HCT116 (cell line): ENCODE results near the gene TFB2M. TPM values are rescaled to one million over a fixed set of nuclear protein-coding genes. Genes with fewer than 3 reads are reported as not detected.

Experiments
- ATAC-seq: fragments of 200-7000 bp; cut with Tn5 transposase; 2 replicates; pipeline ENCODE4 v1.9.1; 2020; ENCODE audit warnings: mild to moderate bottlenecking, moderate library complexity
- BruUV-seq: library from RNA; stranded (reverse); fragments of 400-500 nt; replicated peaks from 2 replicates; lab custom pipeline; 2021; lab: Mats Ljungman, UMichigan
- CTCF ChIA-PET: fragments of 300-600 bp; sonication (Branson Sonifier 250); formaldehyde crosslinking; loops from one replicate; lab custom pipeline; 2021; ENCODE audit warnings: antibody characterized with exemption; lab: Charles Lee
- POLR2A ChIA-PET: fragments of 300-600, 350-600 bp; sonication (Branson Sonifier 250); formaldehyde crosslinking; loops from one replicate; lab custom pipeline; 2021; ENCODE audit warnings: antibody characterized with exemption; lab: Charles Lee
- RAD21 ChIA-PET, 2 experiments: fragments of 300-600 bp; sonication (Branson Sonifier 250); formaldehyde crosslinking; loops; one replicate each; lab custom pipeline; 2023; ENCODE audit warnings: low total read pairs in 2 of 2; ENCODE audit not compliant: uncharacterized antibody in 2 of 2, unreplicated experiment in 2 of 2, low non-redundant PET in 1 of 2; lab: Charles Lee
- DNase-seq: peaks from one replicate; pipeline ENCODE4 v3.0.0-alpha.2; 2010; ENCODE audit warnings: low read depth, low spot score
- H2AFZ ChIP-seq: fragments of 200-600 bp; shearing (Covaris generic), sonication (generic); 2 replicates; pipeline ENCODE4 v1.6.1; 2017; ENCODE audit warnings: low read depth, mixed run types, mixed read lengths, antibody characterized with exemption, low read length; ENCODE audit not compliant: poor library complexity, severe bottlenecking
- H3K27ac ChIP-seq: 2 replicates; pipeline ENCODE4 v1.5.1; 2012; ENCODE audit warnings: low read depth, low read length
- H3K27me3 ChIP-seq: fragments of 200-600 bp; sonication (generic); 2 replicates; pipeline ENCODE4 v1.6.1; 2016; ENCODE audit warnings: mixed run types, low read length, mixed read lengths; ENCODE audit not compliant: insufficient read depth
- H3K36me3 ChIP-seq, 2 experiments: fragments of 200-500 bp in 1 of 2; fragments of 200-600 bp in 1 of 2; sonication (Bioruptor generic) in 1 of 2; sonication (generic) in 1 of 2; 2 replicates each; pipeline versions ENCODE4 v1.5.1 to v1.6.1; 2014 to 2016; ENCODE audit warnings: low read length in 2 of 2, inconsistent platforms in 1 of 2, mixed read lengths in 1 of 2, mixed run types in 1 of 2; ENCODE audit not compliant: insufficient read depth in 2 of 2, control insufficient read depth in 1 of 2
- H3K4me1 ChIP-seq, 2 experiments: fragments of 200-600 bp in 1 of 2; sonication (generic) in 1 of 2; 2 replicates each; pipeline versions ENCODE4 v1.5.1 to v1.6.1; 2012 to 2017; ENCODE audit warnings: low read length in 2 of 2, inconsistent platforms in 1 of 2, mild to moderate bottlenecking in 1 of 2, mixed read lengths in 1 of 2, mixed run types in 1 of 2, moderate library complexity in 1 of 2; ENCODE audit not compliant: insufficient read depth in 2 of 2, control insufficient read depth in 1 of 2
- H3K4me2 ChIP-seq: fragments of 200-600 bp; sonication (generic); 2 replicates; pipeline ENCODE4 v1.6.1; 2017; ENCODE audit warnings: mixed run types, low read length, mixed read lengths
- H3K4me3 ChIP-seq, 2 experiments: fragments of 200-600 bp in 1 of 2; sonication (generic) in 1 of 2; replicated peaks in 1 of 2; 2 replicates each; pipeline ENCODE4 v1.5.1; 2011 to 2016; ENCODE audit warnings: low read length in 2 of 2, control low read depth in 1 of 2, low read depth in 1 of 2, mild to moderate bottlenecking in 1 of 2, mixed read lengths in 1 of 2, mixed run types in 1 of 2
- H3K79me2 ChIP-seq: fragments of 200-600 bp; sonication (generic); 2 replicates; pipeline ENCODE4 v1.6.1; 2017; ENCODE audit warnings: mild to moderate bottlenecking, mixed run types, low read length, moderate library complexity, mixed read lengths; ENCODE audit not compliant: insufficient read depth
- H3K9ac ChIP-seq: fragments of 200-600 bp; sonication (generic); 2 replicates; pipeline ENCODE4 v1.6.1; 2016; ENCODE audit warnings: low read length, mixed read lengths
- H3K9me2 ChIP-seq: fragments of 200-600 bp; sonication (generic), shearing (Covaris generic); 2 replicates; pipeline ENCODE4 v1.6.1; 2017; ENCODE audit warnings: mixed run types, mild to moderate bottlenecking, moderate library complexity; ENCODE audit not compliant: insufficient read depth
- H3K9me3 ChIP-seq, 2 experiments: fragments of 200-500 bp in 1 of 2; fragments of 200-600 bp in 1 of 2; sonication (Bioruptor generic) in 1 of 2; sonication (generic) in 1 of 2; 2 replicates each; pipeline ENCODE4 v1.6.1; 2014 to 2017; ENCODE audit warnings: low read length in 2 of 2, mixed read lengths in 2 of 2, inconsistent platforms in 1 of 2, low read depth in 1 of 2, mild to moderate bottlenecking in 1 of 2, mixed run types in 1 of 2, moderate library complexity in 1 of 2; ENCODE audit not compliant: control insufficient read depth in 1 of 2, insufficient read depth in 1 of 2
- H4K20me1 ChIP-seq: fragments of 200-600 bp; sonication (generic), shearing (Covaris generic); 2 replicates; pipeline ENCODE4 v1.6.1; 2017; ENCODE audit warnings: mixed run types, mild to moderate bottlenecking, moderate library complexity; ENCODE audit not compliant: insufficient read depth
- CBX3 ChIP-seq: IDR thresholded peaks from 2 replicates; pipeline ENCODE4 v1.6.1; 2012; ENCODE audit warnings: low read depth
- CEBPB ChIP-seq: IDR thresholded peaks from 2 replicates; pipeline ENCODE4 v1.6.1; 2012; ENCODE audit warnings: low read depth
- EGR1 ChIP-seq: IDR thresholded peaks from 2 replicates; pipeline ENCODE4 v1.6.1; 2012; ENCODE audit warnings: low read depth
- ELF1 ChIP-seq: IDR thresholded peaks from 2 replicates; pipeline ENCODE4 v1.6.1; 2012; ENCODE audit warnings: low read depth, borderline replicate concordance
- JUND ChIP-seq: IDR thresholded peaks from 2 replicates; pipeline ENCODE4 v1.6.1; 2012
- MAX ChIP-seq: IDR thresholded peaks from 2 replicates; pipeline ENCODE4 v1.6.1; 2012
- SP1 ChIP-seq: IDR thresholded peaks from 2 replicates; pipeline ENCODE4 v1.6.1; 2012; ENCODE audit warnings: low read depth
- SRF ChIP-seq: IDR thresholded peaks from 2 replicates; pipeline ENCODE4 v1.6.1; 2012; ENCODE audit warnings: low read depth
- TCF7L2 ChIP-seq: IDR thresholded peaks from 2 replicates; pipeline ENCODE4 v1.7.0; 2011; ENCODE audit warnings: borderline replicate concordance, inconsistent platforms; ENCODE audit not compliant: insufficient read depth, insufficient read length; ENCODE audit errors: extremely low read depth
- YY1 ChIP-seq: IDR thresholded peaks from 2 replicates; pipeline ENCODE4 v1.6.1; 2011; ENCODE audit warnings: low read length, low read depth, moderate library complexity, mild to moderate bottlenecking; ENCODE audit not compliant: insufficient replicate concordance; ENCODE audit errors: extremely low read depth
- ZNF274 ChIP-seq: fragments of 200-500 bp; sonication (Bioruptor generic); IDR thresholded peaks from 2 replicates; pipeline ENCODE4 v1.6.1; 2014; ENCODE audit warnings: mild to moderate bottlenecking, low read depth, low read length, inconsistent platforms
- intact Hi-C: fragments of 100-400 bp; cut with micrococcal nuclease; formaldehyde crosslinking; loops from 2 replicates; pipeline ENCODE4 v1.10.0; 2022
- total RNA-seq: library from RNA; stranded (reverse); gene quantifications from one replicate; pipeline ENCODE4 v1.2.1, GENCODE V29; 2021; ENCODE audit not compliant: unreplicated experiment
- TF ChIP-seq, protein P1 (sequence below): IDR thresholded peaks from 2 replicates; pipeline ENCODE4 v1.6.1; 2012
- TF ChIP-seq, protein P2 (sequence below): IDR thresholded peaks from 2 replicates; pipeline ENCODE4 v1.6.1; 2012; ENCODE audit warnings: low read depth
- TF ChIP-seq, protein P3 (sequence below): IDR thresholded peaks from 2 replicates; pipeline ENCODE4 v1.6.1; 2011; ENCODE audit warnings: mild to moderate bottlenecking, low read length, moderate library complexity; ENCODE audit not compliant: insufficient replicate concordance; ENCODE audit errors: extremely low read depth

The TFB2M gene
- total RNA-seq, 1 experiment from 2014 or later = 24.4 TPM

DNA sequence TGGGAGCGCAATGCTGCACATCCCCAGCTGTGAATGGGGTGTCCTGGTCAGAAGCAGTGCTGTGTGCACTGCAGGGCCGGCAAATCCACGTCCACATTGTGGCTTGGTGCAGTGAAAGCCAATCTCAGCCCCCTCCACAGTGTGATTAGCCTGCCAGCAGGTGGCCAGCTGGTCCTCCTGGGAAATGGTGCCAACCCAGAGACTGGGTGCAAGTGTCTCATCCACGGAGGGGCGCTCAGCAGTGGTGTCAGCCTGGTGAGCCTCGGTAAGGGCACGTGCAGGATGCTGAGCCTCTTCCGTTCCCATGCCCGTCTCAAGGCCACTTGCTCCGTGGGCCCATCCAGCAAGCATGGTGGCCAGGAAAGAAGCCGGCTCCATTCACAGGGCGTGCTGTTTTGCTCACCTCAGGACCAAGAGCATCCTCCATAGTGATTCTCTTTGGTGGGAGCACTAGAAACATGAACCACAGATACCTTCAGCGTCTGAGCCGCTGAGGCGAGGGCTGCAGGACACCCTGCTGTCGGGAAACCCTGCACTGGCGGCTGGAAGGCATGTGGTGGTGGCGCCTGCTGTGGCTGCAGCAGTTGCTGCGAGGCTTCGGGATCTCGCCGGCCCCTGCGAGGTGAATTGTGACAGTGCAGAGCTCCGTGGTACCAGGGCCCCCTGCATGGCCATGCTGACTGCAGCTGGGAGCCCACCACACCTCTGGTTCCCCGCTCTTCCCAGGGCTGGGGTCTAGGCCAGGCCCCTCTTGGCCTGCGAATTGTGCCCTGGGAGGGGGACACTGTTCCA is 57.0 kb downstream of the TFB2M start:
- no peak overlapping the region for H3K4me2 ChIP-seq
- no peaks in the 10 kb centered on the region for H4K20me1 ChIP-seq
- H3K36me3 ChIP-seq = no peaks in the 10 kb centered on the region
- no peaks in the 10 kb centered on the region for H3K79me2 ChIP-seq
- no peaks in the 10 kb centered on the region for H3K9me3 ChIP-seq
- intact Hi-C loops = no loop called here
- no peak for TF ChIP-seq TCF7L2
- TF ChIP-seq JUND = no peak
- TF ChIP-seq, protein P1, sequence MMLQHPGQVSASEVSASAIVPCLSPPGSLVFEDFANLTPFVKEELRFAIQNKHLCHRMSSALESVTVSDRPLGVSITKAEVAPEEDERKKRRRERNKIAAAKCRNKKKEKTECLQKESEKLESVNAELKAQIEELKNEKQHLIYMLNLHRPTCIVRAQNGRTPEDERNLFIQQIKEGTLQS = no peak
- no peak for TF ChIP-seq SRF
- TF ChIP-seq CBX3 = no peak
- no peak for TF ChIP-seq YY1
- no peak for TF ChIP-seq SP1
- TF ChIP-seq, protein P2, sequence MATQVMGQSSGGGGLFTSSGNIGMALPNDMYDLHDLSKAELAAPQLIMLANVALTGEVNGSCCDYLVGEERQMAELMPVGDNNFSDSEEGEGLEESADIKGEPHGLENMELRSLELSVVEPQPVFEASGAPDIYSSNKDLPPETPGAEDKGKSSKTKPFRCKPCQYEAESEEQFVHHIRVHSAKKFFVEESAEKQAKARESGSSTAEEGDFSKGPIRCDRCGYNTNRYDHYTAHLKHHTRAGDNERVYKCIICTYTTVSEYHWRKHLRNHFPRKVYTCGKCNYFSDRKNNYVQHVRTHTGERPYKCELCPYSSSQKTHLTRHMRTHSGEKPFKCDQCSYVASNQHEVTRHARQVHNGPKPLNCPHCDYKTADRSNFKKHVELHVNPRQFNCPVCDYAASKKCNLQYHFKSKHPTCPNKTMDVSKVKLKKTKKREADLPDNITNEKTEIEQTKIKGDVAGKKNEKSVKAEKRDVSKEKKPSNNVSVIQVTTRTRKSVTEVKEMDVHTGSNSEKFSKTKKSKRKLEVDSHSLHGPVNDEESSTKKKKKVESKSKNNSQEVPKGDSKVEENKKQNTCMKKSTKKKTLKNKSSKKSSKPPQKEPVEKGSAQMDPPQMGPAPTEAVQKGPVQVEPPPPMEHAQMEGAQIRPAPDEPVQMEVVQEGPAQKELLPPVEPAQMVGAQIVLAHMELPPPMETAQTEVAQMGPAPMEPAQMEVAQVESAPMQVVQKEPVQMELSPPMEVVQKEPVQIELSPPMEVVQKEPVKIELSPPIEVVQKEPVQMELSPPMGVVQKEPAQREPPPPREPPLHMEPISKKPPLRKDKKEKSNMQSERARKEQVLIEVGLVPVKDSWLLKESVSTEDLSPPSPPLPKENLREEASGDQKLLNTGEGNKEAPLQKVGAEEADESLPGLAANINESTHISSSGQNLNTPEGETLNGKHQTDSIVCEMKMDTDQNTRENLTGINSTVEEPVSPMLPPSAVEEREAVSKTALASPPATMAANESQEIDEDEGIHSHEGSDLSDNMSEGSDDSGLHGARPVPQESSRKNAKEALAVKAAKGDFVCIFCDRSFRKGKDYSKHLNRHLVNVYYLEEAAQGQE = no peak
- no peak for TF ChIP-seq CEBPB
- no peak for TF ChIP-seq EGR1
- no peak for TF ChIP-seq MAX
- TF ChIP-seq ELF1 = no peak
- TF ChIP-seq, protein P3, sequence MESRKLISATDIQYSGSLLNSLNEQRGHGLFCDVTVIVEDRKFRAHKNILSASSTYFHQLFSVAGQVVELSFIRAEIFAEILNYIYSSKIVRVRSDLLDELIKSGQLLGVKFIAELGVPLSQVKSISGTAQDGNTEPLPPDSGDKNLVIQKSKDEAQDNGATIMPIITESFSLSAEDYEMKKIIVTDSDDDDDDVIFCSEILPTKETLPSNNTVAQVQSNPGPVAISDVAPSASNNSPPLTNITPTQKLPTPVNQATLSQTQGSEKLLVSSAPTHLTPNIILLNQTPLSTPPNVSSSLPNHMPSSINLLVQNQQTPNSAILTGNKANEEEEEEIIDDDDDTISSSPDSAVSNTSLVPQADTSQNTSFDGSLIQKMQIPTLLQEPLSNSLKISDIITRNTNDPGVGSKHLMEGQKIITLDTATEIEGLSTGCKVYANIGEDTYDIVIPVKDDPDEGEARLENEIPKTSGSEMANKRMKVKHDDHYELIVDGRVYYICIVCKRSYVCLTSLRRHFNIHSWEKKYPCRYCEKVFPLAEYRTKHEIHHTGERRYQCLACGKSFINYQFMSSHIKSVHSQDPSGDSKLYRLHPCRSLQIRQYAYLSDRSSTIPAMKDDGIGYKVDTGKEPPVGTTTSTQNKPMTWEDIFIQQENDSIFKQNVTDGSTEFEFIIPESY = no peak
- TF ChIP-seq ZNF274 = no peak
- no peak overlapping the region for H2AFZ ChIP-seq
- no peak overlapping the region for H3K9ac ChIP-seq
- no peaks in the 10 kb centered on the region for H3K27me3 ChIP-seq
- no peak overlapping the region for H3K27ac ChIP-seq
- ChIA-PET CTCF (no interaction called here), POLR2A (no interaction called here), RAD21 (no interaction called here)
- DNase-seq = no peak
- BruUV-seq = no TSS peak
- no peak overlapping the region for H3K4me3 ChIP-seq
- no peaks in the 10 kb centered on the region for H3K9me2 ChIP-seq
- peaks cover 0 to 13% of the 10 kb centered on the region in 2 experiments; a peak in 2 of 4 replicates for H3K4me1 ChIP-seq
- no peak for ATAC-seq
